SK-N-SH (cell line): ENCODE results near the gene SDK1.

Experiments
- EP300 ChIP-seq, 2 experiments: IDR thresholded peaks; 2 replicates each; pipeline versions ENCODE4 v1.4.0 to v1.6.1; 2012; ENCODE audit warnings: borderline replicate concordance in 1 of 2, low read depth in 1 of 2, low read length in 1 of 2
- TEAD4 ChIP-seq: IDR thresholded peaks from 2 replicates; pipeline ENCODE4 v1.4.0; 2012; ENCODE audit warnings: mild to moderate bottlenecking, borderline replicate concordance; ENCODE audit not compliant: insufficient read depth
- TF ChIP-seq, protein P1 (sequence below): fragments of 200-600 bp; sonication (generic); IDR thresholded peaks from 2 replicates; pipeline ENCODE4 v1.6.1; 2017; ENCODE audit warnings: antibody characterized with exemption, mild to moderate bottlenecking, moderate library complexity

GRCh38 chr7:4139656-4140625 lies 838.9 kb downstream of the SDK1 start:
- TF ChIP-seq EP300 (IDR thresholded peaks at IDR 0.05; ENCODE audit: borderline replicate concordance in 1 of 2, low read depth in 1 of 2, low read length in 1 of 2), result no peak
- TF ChIP-seq, protein P1, sequence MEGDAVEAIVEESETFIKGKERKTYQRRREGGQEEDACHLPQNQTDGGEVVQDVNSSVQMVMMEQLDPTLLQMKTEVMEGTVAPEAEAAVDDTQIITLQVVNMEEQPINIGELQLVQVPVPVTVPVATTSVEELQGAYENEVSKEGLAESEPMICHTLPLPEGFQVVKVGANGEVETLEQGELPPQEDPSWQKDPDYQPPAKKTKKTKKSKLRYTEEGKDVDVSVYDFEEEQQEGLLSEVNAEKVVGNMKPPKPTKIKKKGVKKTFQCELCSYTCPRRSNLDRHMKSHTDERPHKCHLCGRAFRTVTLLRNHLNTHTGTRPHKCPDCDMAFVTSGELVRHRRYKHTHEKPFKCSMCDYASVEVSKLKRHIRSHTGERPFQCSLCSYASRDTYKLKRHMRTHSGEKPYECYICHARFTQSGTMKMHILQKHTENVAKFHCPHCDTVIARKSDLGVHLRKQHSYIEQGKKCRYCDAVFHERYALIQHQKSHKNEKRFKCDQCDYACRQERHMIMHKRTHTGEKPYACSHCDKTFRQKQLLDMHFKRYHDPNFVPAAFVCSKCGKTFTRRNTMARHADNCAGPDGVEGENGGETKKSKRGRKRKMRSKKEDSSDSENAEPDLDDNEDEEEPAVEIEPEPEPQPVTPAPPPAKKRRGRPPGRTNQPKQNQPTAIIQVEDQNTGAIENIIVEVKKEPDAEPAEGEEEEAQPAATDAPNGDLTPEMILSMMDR, result no peak
- no peak for TF ChIP-seq TEAD4
